HG02885 (cell line): ENCODE results near the gene MED29.
"Not testable (repeated sequence)": the region's sequence is repeated elsewhere in the genome, so short reads cannot be mapped to it uniquely, and the experiment has no call there.

Experiments
- ATAC-seq: cut with Tn5 transposase; IDR thresholded peaks from one replicate; pipeline ENCODE4 v1.9.1; 2021; ENCODE audit warnings: mild to moderate bottlenecking; ENCODE audit not compliant: unreplicated experiment, poor library complexity

The MED29 gene

GRCh38 chr19:39369200-39369599 is 22.0 kb upstream of the MED29 start:
- ATAC-seq: no peak

- no peak for ATAC-seq
Observed at GRCh38 chr19:39370735-39371134, 20.4 kb upstream of the MED29 start.

- ATAC-seq: no peak
Observed at GRCh38 chr19:39372047-39372802, 19.0 kb upstream of the MED29 start.

GRCh38 chr19:39372941-39373340 is 18.2 kb upstream of the MED29 start:
- ATAC-seq: no peak

GRCh38 chr19:39375929-39376328 is 15.2 kb upstream of the MED29 start:
- no peak for ATAC-seq

GRCh38 chr19:39377373-39378362 is 13.5 kb upstream of the MED29 start:
- no peak for ATAC-seq

- ATAC-seq: not testable (repeated sequence)
Observed at GRCh38 chr19:39379366-39379765, 11.8 kb upstream of the MED29 start.

GRCh38 chr19:39379865-39380396 is 11.2 kb upstream of the MED29 start:
- no peak for ATAC-seq

- ATAC-seq: no peak
Observed at GRCh38 chr19:39380521-39381502, 10.4 kb upstream of the MED29 start.

GRCh38 chr19:39381910-39382611 is 9.1 kb upstream of the MED29 start:
- ATAC-seq: no peak

- no peak for ATAC-seq
Observed at GRCh38 chr19:39382991-39383828, 8.0 kb upstream of the MED29 start.

- ATAC-seq: no peak
Observed at GRCh38 chr19:39384839-39385568, 6.2 kb upstream of the MED29 start.

- ATAC-seq: no peak
Observed at GRCh38 chr19:39385629-39386411, 5.4 kb upstream of the MED29 start.

GRCh38 chr19:39386557-39386956 is 4.6 kb upstream of the MED29 start:
- no peak for ATAC-seq

- no peak for ATAC-seq
Observed at GRCh38 chr19:39388657-39389056, 2.5 kb upstream of the MED29 start.

- no peak for ATAC-seq
Observed at GRCh38 chr19:39389631-39390414, 1.4 kb upstream of the MED29 start.
